CD8-positive, alpha-beta memory T cell (primary cell): Measurements from ENCODE around the gene MLLT10. TPM values are rescaled to one million over a fixed set of nuclear protein-coding genes. Genes with fewer than 3 reads are reported as not detected.
"Not testable (repeated sequence)": the region's sequence is repeated elsewhere in the genome, so short reads cannot be mapped to it uniquely, and the experiment has no call there.

Experiments
- CTCF ChIA-PET: fragments of 350-600 bp; sonication (Branson Sonifier 250); formaldehyde crosslinking; loops from one replicate; lab custom pipeline; 2021; ENCODE audit warnings: antibody characterized with exemption; lab: Charles Lee
- POLR2A ChIA-PET: fragments of 350-600 bp; sonication (Branson Sonifier 250); formaldehyde crosslinking; loops from one replicate; lab custom pipeline; 2021; ENCODE audit warnings: antibody characterized with exemption; lab: Charles Lee
- DNase-seq, 5 donors: peaks; one replicate each; pipeline versions ENCODE4 v3.0.0 to v3.0.0-alpha.2; 2020 to 2022; ENCODE audit warnings: mixed read lengths in 1 of 5
- H3K27ac ChIP-seq: one replicate; pipeline ENCODE4 v1.7.0; 2013; ENCODE audit warnings: low read depth, mild to moderate bottlenecking, low read length, moderate library complexity
- H3K27me3 ChIP-seq: 2 replicates; pipeline ENCODE4 v1.7.0; 2013; ENCODE audit warnings: low read length, mild to moderate bottlenecking; ENCODE audit not compliant: insufficient read depth, poor library complexity, severe bottlenecking
- H3K36me3 ChIP-seq: 2 replicates; pipeline ENCODE4 v1.7.0; 2013; ENCODE audit warnings: mild to moderate bottlenecking, low read length, moderate library complexity; ENCODE audit not compliant: insufficient read depth
- H3K4me1 ChIP-seq: 2 replicates; pipeline ENCODE4 v1.7.0; 2013; ENCODE audit warnings: mild to moderate bottlenecking, low read length, moderate library complexity; ENCODE audit not compliant: insufficient read depth
- H3K4me3 ChIP-seq: 2 replicates; pipeline ENCODE4 v1.7.0; 2013; ENCODE audit warnings: mild to moderate bottlenecking, low read length
- H3K9me3 ChIP-seq: 2 replicates; pipeline ENCODE4 v1.7.0; 2013; ENCODE audit warnings: mild to moderate bottlenecking, low read length
- H3K27ac Mint-ChIP-seq, 8 donors: one replicate each; pipeline ENCODE4 v1.8.0; 2020 to 2021; ENCODE audit warnings: mixed read lengths in 8 of 8, mild to moderate bottlenecking in 6 of 8, inconsistent platforms in 3 of 8, moderate library complexity in 3 of 8
- H3K27me3 Mint-ChIP-seq, 2 donors: one replicate each; pipeline ENCODE4 v1.8.0; 2020 to 2021; ENCODE audit warnings: mixed read lengths in 2 of 2, mild to moderate bottlenecking in 1 of 2, moderate library complexity in 1 of 2
- H3K36me3 Mint-ChIP-seq, 3 donors: one replicate each; pipeline ENCODE4 v1.8.0; 2020 to 2021; ENCODE audit warnings: mixed read lengths in 3 of 3, inconsistent platforms in 1 of 3, mild to moderate bottlenecking in 1 of 3
- H3K4me1 Mint-ChIP-seq, 3 donors: one replicate each; pipeline ENCODE4 v1.8.0; 2020 to 2021; ENCODE audit warnings: mixed read lengths in 3 of 3, inconsistent platforms in 1 of 3, mild to moderate bottlenecking in 1 of 3
- H3K4me3 Mint-ChIP-seq, 7 donors: one replicate each; pipeline ENCODE4 v1.8.0; 2020 to 2021; ENCODE audit warnings: mixed read lengths in 7 of 7, mild to moderate bottlenecking in 6 of 7, moderate library complexity in 4 of 7, inconsistent platforms in 2 of 7
- H3K9me3 Mint-ChIP-seq, 5 donors: one replicate each; pipeline ENCODE4 v1.8.0; 2020 to 2022; ENCODE audit warnings: mixed read lengths in 5 of 5, mild to moderate bottlenecking in 3 of 5, moderate library complexity in 2 of 5, inconsistent platforms in 1 of 5
- polyA plus RNA-seq: library from polyadenylated mRNA; unstranded; fragments of 300-500 nt; fragmentation: Illumina TruSeq; gene quantifications from one replicate; pipeline ENCODE4 v1.2.3, GENCODE V29; 2021
- total RNA-seq, 2 experiments: library from RNA; stranded (reverse); gene quantifications; one replicate each; pipeline ENCODE4 v1.2.3, GENCODE V29; 2021

Gene MLLT10
- total and polyA plus RNA-seq, 3 experiments from 2014 or later: 7.4 to 37.2 (median 35.6) TPM

DNA sequence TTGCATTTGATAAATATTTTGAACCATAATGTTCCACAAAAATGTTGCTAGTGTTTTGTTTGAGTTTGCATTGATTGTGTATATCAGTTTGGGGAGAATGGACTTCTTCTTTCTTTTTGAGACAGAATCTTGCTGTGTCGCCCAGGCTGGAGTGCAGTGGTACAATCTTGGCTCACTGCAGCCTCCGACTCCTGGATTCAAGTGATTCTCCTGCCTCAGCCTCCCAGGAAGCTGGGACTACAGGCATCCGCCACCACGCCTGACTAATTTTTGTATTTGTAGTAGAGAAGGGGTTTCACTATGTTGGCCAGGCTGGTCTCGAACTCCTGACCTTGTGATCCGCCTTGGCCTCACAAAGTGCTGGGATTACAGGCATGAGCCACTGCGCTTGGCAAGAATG is 25.0 kb downstream of the MLLT10 start:
- H3K4me1 ChIP-seq, H3K27me3 Mint-ChIP-seq, H3K9me3 ChIP-seq, H3K9me3 Mint-ChIP-seq, CTCF ChIA-PET, H3K4me3 ChIP-seq, POLR2A ChIA-PET, DNase-seq, H3K27ac ChIP-seq, H3K27ac Mint-ChIP-seq, H3K4me3 Mint-ChIP-seq, H3K27me3 ChIP-seq: not testable (repeated sequence)
- Mint-ChIP-seq H3K4me1 (peaks cover 23 to 48% (median 36%) of the 10 kb centered on the region in 3 donors), H3K36me3 (peaks cover 4 to 67% (median 20%) of the 10 kb centered on the region in 3 donors)
- H3K36me3 ChIP-seq: peaks cover 17% of the 10 kb centered on the region

DNA sequence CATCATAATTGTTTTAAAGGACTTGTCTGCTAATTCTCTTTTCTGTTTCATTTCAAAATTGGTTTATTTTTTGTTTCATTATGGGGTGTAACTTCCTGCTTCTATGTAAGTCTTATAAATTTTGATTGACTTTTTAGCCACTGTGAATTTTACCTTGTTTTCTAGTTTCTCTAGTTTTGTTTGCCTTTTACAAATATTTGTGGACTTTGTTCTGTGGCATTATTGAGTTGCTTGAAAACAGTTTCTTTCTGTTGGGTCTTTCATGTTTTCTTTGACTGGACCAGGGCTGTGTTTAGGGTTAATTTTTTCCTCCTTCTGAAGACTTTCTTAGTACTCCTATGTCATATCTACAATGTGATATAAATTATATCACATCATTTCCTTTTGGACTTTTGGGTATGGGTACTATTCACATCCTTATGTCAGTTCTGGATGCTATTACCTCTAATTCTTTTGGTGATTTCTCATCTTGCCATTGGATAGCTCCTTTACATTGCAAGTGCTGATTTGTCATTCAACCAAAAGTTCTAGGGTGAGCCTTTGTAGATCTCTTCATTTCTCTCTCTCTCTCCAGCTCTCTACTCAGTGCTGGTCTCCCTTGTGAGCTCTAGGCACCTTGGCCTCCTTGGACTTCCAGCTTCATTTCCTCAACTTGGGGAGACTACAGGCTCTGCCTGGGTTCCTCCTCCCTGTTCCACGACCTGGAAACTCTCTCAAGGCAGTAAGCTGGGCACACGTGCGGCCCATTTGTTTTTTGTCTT is 36.9 kb downstream of the MLLT10 start:
- H3K4me1 ChIP-seq: peaks cover 24% of the 10 kb centered on the region
- no peaks in the 10 kb centered on the region for H3K27me3 Mint-ChIP-seq
- H3K27ac Mint-ChIP-seq: peak overlapping the region in 6 of 8 donors; percentile 10 to 76 (median 56)
- no peaks in the 10 kb centered on the region for H3K27me3 ChIP-seq
- peaks cover 45 to 80% (median 74%) of the 10 kb centered on the region in 3 donors for H3K4me1 Mint-ChIP-seq
- ChIA-PET CTCF (no interaction called here), POLR2A (no interaction called here)
- H3K9me3 Mint-ChIP-seq: no peaks in the 10 kb centered on the region
- no peak for DNase-seq
- no peaks in the 10 kb centered on the region for H3K36me3 ChIP-seq
- H3K9me3 ChIP-seq: no peaks in the 10 kb centered on the region
- H3K36me3 Mint-ChIP-seq: peaks cover 6 to 51% (median 14%) of the 10 kb centered on the region in 3 donors
- peak overlapping the region in 4 of 7 donors; percentile 6 to 42 (median 16) for H3K4me3 Mint-ChIP-seq
- no peak overlapping the region for H3K4me3 ChIP-seq
- H3K27ac ChIP-seq: no peak overlapping the region

DNA sequence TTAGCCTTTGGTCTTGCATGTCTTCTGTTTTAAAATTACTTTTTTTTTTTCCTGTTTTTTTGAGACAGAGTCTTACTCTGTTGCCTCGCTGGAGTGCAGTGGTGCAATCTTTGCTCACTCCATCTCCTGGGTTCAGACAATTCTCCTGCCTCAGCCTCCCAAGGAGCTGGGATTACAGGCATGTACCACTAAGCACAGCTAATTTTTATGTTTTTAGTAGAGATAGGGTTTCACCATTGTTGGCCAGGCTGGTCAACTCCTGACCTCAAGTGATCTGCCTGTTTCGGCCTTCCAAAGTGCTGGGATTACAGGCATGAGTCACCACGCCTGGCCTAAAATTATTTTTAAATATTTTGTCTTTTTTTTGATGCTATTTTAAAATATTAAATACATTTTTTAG is 38.5 kb downstream of the MLLT10 start:
- Histone ChIP-seq H3K4me1 (peaks cover 18% of the 10 kb centered on the region), H3K27ac (no peak overlapping the region), H3K9me3 (no peaks in the 10 kb centered on the region), H3K27me3 (no peaks in the 10 kb centered on the region), H3K36me3 (no peaks in the 10 kb centered on the region), H3K4me3 (no peak overlapping the region)
- H3K4me3 Mint-ChIP-seq: no peak overlapping the region
- ChIA-PET CTCF (no interaction called here), POLR2A (no interaction called here)
- no peaks in the 10 kb centered on the region for H3K27me3 Mint-ChIP-seq
- no peaks in the 10 kb centered on the region for H3K9me3 Mint-ChIP-seq
- DNase-seq: no peak
- H3K4me1 Mint-ChIP-seq: peaks cover 44 to 78% (median 73%) of the 10 kb centered on the region in 3 donors
- H3K27ac Mint-ChIP-seq: no peak overlapping the region
- peaks cover 4 to 49% (median 14%) of the 10 kb centered on the region in 3 donors for H3K36me3 Mint-ChIP-seq

DNA sequence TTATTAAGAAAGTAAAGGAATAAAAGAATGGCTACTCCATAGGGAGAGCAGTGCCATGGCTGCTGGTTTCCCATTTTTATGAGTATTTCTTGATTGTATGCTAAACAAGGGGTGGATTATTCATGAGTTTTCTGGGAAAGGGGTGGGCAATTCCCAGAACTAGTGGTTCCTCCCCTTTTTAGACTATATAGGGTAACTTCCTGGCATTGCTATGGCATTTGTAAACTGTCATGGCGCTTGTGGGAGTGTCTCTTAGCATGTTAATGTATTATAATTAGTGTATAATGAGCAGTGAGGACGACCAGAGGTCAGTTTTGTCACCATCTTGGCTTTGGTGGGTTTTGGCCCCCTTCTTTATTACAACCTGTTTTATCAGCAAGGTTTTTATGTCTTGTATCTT is 40.5 kb downstream of the MLLT10 start:
- CTCF ChIA-PET, H3K27me3 ChIP-seq, H3K27ac ChIP-seq, POLR2A ChIA-PET, H3K36me3 ChIP-seq, H3K4me3 Mint-ChIP-seq, H3K27me3 Mint-ChIP-seq, H3K4me3 ChIP-seq, DNase-seq, H3K9me3 Mint-ChIP-seq, H3K9me3 ChIP-seq: not testable (repeated sequence)
- peak overlapping the region in 3 of 8 donors; percentile 6 to 58 (median 35) for H3K27ac Mint-ChIP-seq
- H3K36me3 Mint-ChIP-seq: peaks cover 4 to 40% (median 11%) of the 10 kb centered on the region in 3 donors
- H3K4me1 Mint-ChIP-seq: peaks cover 50 to 75% (median 75%) of the 10 kb centered on the region in 3 donors
- H3K4me1 ChIP-seq: peaks cover 21% of the 10 kb centered on the region

GRCh38 chr10:21579291-21579690 is 45.3 kb downstream of the MLLT10 start:
- H3K27ac Mint-ChIP-seq: peak overlapping the region in 4 of 8 donors; percentile 4 to 78 (median 46)
- no peak overlapping the region for H3K4me3 Mint-ChIP-seq
- no peak for DNase-seq
- H3K4me1 Mint-ChIP-seq: peaks cover 42 to 56% (median 52%) of the 10 kb centered on the region in 3 donors
- peaks cover 4% of the 10 kb centered on the region for H3K4me1 ChIP-seq
- H3K27ac ChIP-seq: no peak overlapping the region
- no peaks in the 10 kb centered on the region for H3K9me3 ChIP-seq
- H3K36me3 ChIP-seq: no peaks in the 10 kb centered on the region
- no peaks in the 10 kb centered on the region for H3K27me3 Mint-ChIP-seq
- CTCF ChIA-PET: no interaction called here
- no peak overlapping the region for H3K4me3 ChIP-seq
- H3K9me3 Mint-ChIP-seq: peaks cover 0 to 4% (median 2%) of the 10 kb centered on the region in 5 donors
- POLR2A ChIA-PET: no interaction called here
- H3K36me3 Mint-ChIP-seq: peaks cover 15 to 40% (median 19%) of the 10 kb centered on the region in 3 donors
- no peaks in the 10 kb centered on the region for H3K27me3 ChIP-seq

GRCh38 chr10:21581421-21581834 is 47.4 kb downstream of the MLLT10 start:
- H3K27me3 ChIP-seq, H3K27me3 Mint-ChIP-seq, POLR2A ChIA-PET, H3K27ac ChIP-seq, CTCF ChIA-PET, H3K4me3 Mint-ChIP-seq, H3K4me3 ChIP-seq, H3K9me3 ChIP-seq, H3K36me3 ChIP-seq, DNase-seq, H3K4me1 ChIP-seq, H3K9me3 Mint-ChIP-seq: not testable (repeated sequence)
- Mint-ChIP-seq H3K27ac (peak overlapping the region in 2 of 8 donors; percentile 46 to 52), H3K4me1 (peaks cover 47 to 55% (median 54%) of the 10 kb centered on the region in 3 donors), H3K36me3 (peaks cover 15 to 43% (median 20%) of the 10 kb centered on the region in 3 donors)

DNA sequence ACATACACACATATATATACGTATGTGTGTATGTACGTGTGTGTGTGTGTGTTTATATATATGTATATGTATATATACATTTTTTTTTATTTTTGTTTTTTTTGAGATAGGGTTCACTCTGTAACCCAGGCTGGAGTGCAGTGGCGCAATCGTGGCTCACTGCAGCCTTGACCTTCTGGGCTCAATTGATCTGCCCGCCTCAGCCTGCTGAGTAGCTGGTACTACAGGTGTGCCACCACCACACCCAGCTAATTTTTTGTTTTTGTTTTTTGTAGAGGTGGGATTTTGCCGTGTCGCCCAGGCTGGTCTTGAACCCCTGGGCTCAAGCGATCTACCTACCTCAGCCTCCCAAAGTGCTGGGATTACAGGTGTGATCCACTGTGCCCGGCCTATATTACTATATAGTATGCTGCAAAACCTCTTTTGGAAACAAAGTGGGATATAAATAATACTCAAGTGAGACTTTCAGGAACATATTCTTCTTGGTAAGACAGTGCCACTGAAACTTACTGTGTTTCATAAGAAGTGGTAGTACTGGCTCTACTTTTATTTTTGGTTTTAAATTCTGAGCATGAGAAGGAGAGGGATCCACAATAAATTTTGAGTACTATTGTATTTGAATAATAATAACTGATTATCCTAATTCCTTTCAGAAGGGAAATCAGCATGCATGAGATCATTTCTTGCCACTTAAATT is 51.0 kb downstream of the MLLT10 start:
- H3K27ac Mint-ChIP-seq: peak overlapping the region in 2 of 8 donors; percentile 73 to 78
- peaks cover 11 to 62% (median 25%) of the 10 kb centered on the region in 3 donors for H3K36me3 Mint-ChIP-seq
- peak overlapping the region in 4 of 7 donors; percentile 8 to 27 (median 15) for H3K4me3 Mint-ChIP-seq
- peaks cover 48 to 58% (median 51%) of the 10 kb centered on the region in 3 donors for H3K4me1 Mint-ChIP-seq
- POLR2A ChIA-PET: no interaction called here
- Histone ChIP-seq H3K27ac (no peak overlapping the region), H3K4me1 (no peaks in the 10 kb centered on the region), H3K9me3 (no peaks in the 10 kb centered on the region), H3K27me3 (no peaks in the 10 kb centered on the region), H3K4me3 (no peak overlapping the region), H3K36me3 (no peaks in the 10 kb centered on the region)
- H3K9me3 Mint-ChIP-seq: peaks cover 0 to 4% (median 2%) of the 10 kb centered on the region in 5 donors
- CTCF ChIA-PET: no interaction called here
- H3K27me3 Mint-ChIP-seq: no peaks in the 10 kb centered on the region
- no peak for DNase-seq

DNA sequence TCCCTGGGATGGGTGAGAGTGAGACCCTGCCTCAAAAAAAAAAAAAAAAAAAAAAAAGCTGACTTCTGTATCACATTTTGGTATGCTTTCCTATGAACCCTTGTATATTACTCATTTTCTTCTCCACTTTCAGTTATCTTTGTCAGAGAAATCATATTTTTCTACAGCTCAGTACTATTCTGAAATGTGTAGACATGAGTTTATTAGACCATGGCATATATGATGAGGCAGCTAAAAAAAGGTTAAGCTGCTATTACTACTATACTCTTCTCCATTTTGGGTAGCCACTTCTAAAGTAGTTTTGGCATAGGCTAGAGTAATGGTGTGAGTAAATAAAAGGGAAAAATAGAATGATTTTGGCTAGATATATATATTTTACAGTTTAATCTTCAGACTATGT is 53.4 kb downstream of the MLLT10 start:
- Histone ChIP-seq H3K4me1 (no peaks in the 10 kb centered on the region), H3K4me3 (no peak overlapping the region), H3K27ac (no peak overlapping the region), H3K36me3 (no peaks in the 10 kb centered on the region), H3K9me3 (no peaks in the 10 kb centered on the region), H3K27me3 (no peaks in the 10 kb centered on the region)
- DNase-seq: no peak
- Mint-ChIP-seq H3K27me3 (no peaks in the 10 kb centered on the region), H3K9me3 (peaks cover 0 to 3% (median 2%) of the 10 kb centered on the region in 5 donors), H3K4me3 (no peak overlapping the region), H3K36me3 (peaks cover 10 to 68% (median 22%) of the 10 kb centered on the region in 3 donors), H3K4me1 (peaks cover 48 to 63% (median 56%) of the 10 kb centered on the region in 3 donors), H3K27ac (peak overlapping the region in 1 of 8 donors; percentile 33)
- POLR2A ChIA-PET: no interaction called here
- CTCF ChIA-PET: no interaction called here
